ENCODE data around the gene ZIK1.

Gene ZIK1

GRCh38 chr19:57563547-57563946, 20.4 kb upstream of the ZIK1 start:
- H3K4me3 ChIP-seq (ENCODE audit: low read length, poor library complexity, severe bottlenecking): no peak overlapping the region
- peaks cover 45% of the 10 kb centered on the region; the same call in 1 of the 2 replicates for H3K9me3 ChIP-seq (ENCODE audit: insufficient read depth, low read depth, low read length)
- no peak for TF ChIP-seq EZH2phosphoT487 (IDR thresholded peaks at IDR 0.05; ENCODE audit: borderline replicate concordance)
- TF ChIP-seq, protein P1, sequence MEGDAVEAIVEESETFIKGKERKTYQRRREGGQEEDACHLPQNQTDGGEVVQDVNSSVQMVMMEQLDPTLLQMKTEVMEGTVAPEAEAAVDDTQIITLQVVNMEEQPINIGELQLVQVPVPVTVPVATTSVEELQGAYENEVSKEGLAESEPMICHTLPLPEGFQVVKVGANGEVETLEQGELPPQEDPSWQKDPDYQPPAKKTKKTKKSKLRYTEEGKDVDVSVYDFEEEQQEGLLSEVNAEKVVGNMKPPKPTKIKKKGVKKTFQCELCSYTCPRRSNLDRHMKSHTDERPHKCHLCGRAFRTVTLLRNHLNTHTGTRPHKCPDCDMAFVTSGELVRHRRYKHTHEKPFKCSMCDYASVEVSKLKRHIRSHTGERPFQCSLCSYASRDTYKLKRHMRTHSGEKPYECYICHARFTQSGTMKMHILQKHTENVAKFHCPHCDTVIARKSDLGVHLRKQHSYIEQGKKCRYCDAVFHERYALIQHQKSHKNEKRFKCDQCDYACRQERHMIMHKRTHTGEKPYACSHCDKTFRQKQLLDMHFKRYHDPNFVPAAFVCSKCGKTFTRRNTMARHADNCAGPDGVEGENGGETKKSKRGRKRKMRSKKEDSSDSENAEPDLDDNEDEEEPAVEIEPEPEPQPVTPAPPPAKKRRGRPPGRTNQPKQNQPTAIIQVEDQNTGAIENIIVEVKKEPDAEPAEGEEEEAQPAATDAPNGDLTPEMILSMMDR (conservative IDR thresholded peaks at IDR 0.05; ENCODE audit: low read length): no peak
- no peak overlapping the region for H3K4me2 ChIP-seq (ENCODE audit: low read depth, low read length, poor library complexity, severe bottlenecking)
- H3F3A ChIP-seq (ENCODE audit: low read depth): no peaks in the 10 kb centered on the region
- H3K27me3 ChIP-seq (ENCODE audit: insufficient read depth, low read length, poor library complexity, severe bottlenecking): no peaks in the 10 kb centered on the region
- no peak overlapping the region for H3K9ac ChIP-seq (ENCODE audit: low read depth, low read length, poor library complexity, severe bottlenecking)
- peaks cover 5% of the 10 kb centered on the region for H4K20me1 ChIP-seq (ENCODE audit: insufficient read depth, low read length, poor library complexity, severe bottlenecking)
- peaks cover 4% of the 10 kb centered on the region for H3K4me1 ChIP-seq (ENCODE audit: insufficient read depth, low read length, poor library complexity, severe bottlenecking)
- H3K36me3 ChIP-seq (ENCODE audit: insufficient read depth, low read length): no peaks in the 10 kb centered on the region
- H2AFZ ChIP-seq (ENCODE audit: low read length): no peak overlapping the region
- H3K9me2 ChIP-seq (replicated peaks; ENCODE audit: low read depth, low read length): no peaks in the 10 kb centered on the region
- peaks cover 10% of the 10 kb centered on the region for H3K79me2 ChIP-seq (ENCODE audit: insufficient read depth, low read length)

DNA sequence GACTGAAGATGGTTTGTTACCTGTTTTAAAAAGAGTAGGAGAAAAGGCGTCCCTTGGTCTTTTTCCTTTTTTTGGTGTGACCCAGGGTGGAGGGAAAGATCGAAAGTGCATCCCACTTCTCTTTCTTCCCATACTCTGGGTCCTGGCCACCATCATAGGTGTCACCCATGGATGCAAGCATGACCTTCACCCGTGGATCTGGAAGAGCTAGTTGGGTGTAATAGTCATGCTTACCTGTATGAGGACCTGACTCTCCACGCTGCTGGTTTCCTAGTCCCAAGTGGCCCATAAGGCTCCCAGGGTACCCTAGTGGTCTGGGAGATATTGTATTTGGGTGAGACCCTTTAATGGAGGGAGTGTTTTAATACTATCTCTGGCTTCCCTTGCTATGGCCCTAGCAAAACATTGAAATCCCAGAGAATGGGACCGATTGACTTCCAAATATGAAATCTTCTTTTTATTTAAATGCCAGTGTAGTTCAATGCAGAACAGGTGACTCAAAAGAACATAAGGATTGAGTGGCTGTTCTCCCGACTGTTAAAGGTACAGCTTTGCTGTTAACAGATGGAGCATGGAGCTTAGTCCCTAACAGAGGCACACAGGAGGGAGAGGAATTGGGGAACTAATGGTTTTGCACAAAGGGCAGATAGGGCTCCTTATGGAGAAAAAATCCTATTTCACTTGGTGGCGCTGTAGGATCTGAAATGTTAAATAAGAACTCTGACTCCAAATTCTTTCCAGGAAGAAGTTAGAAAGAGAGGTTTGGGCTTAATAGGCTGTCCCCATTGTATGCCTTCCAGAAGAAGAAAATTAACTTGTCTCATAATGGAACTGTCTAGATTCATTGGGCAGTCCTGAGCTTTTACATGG, 17.3 kb upstream of the ZIK1 start:
- Histone ChIP-seq H3K9me3 (ENCODE audit: insufficient read depth, low read depth, low read length) (peaks cover 62% of the 10 kb centered on the region; the same call in 1 of the 2 replicates), H3K9me2 (replicated peaks; ENCODE audit: low read depth, low read length) (no peaks in the 10 kb centered on the region), H3K36me3 (ENCODE audit: insufficient read depth, low read length) (no peaks in the 10 kb centered on the region), H3K4me3 (ENCODE audit: low read length, poor library complexity, severe bottlenecking) (no peak overlapping the region), H3K79me2 (ENCODE audit: insufficient read depth, low read length) (no peaks in the 10 kb centered on the region), H3K27me3 (ENCODE audit: insufficient read depth, low read length, poor library complexity, severe bottlenecking) (no peaks in the 10 kb centered on the region), H2AFZ (ENCODE audit: low read length) (no peak overlapping the region), H3F3A (ENCODE audit: low read depth) (no peaks in the 10 kb centered on the region), H3K4me2 (ENCODE audit: low read depth, low read length, poor library complexity, severe bottlenecking) (no peak overlapping the region), H4K20me1 (ENCODE audit: insufficient read depth, low read length, poor library complexity, severe bottlenecking) (no peaks in the 10 kb centered on the region), H3K9ac (ENCODE audit: low read depth, low read length, poor library complexity, severe bottlenecking) (no peak overlapping the region), H3K4me1 (ENCODE audit: insufficient read depth, low read length, poor library complexity, severe bottlenecking) (no peaks in the 10 kb centered on the region)
- TF ChIP-seq, protein P1 (conservative IDR thresholded peaks at IDR 0.05; ENCODE audit: low read length): peak; percentile 21; the same call in 1 of the 2 replicates
- no peak for TF ChIP-seq EZH2phosphoT487 (IDR thresholded peaks at IDR 0.05; ENCODE audit: borderline replicate concordance)

GRCh38 chr19:57570707-57571106, 13.2 kb upstream of the ZIK1 start:
- H3K4me2 ChIP-seq (ENCODE audit: low read depth, low read length, poor library complexity, severe bottlenecking): no peak overlapping the region

More at GRCh38 chr19:57570707-57571106, 13.2 kb upstream of the ZIK1 start:
- no peak overlapping the region for H2AFZ ChIP-seq (ENCODE audit: low read length)
- H3K9me3 ChIP-seq (ENCODE audit: insufficient read depth, low read depth, low read length): peaks cover 77% of the 10 kb centered on the region
- no peaks in the 10 kb centered on the region for H3K27me3 ChIP-seq (ENCODE audit: insufficient read depth, low read length, poor library complexity, severe bottlenecking)
- no peaks in the 10 kb centered on the region for H3K4me1 ChIP-seq (ENCODE audit: insufficient read depth, low read length, poor library complexity, severe bottlenecking)
- no peaks in the 10 kb centered on the region; the same call in 1 of the 2 replicates for H3K79me2 ChIP-seq (ENCODE audit: insufficient read depth, low read length)
- peaks cover 39% of the 10 kb centered on the region for H3K36me3 ChIP-seq (ENCODE audit: insufficient read depth, low read length)
- no peaks in the 10 kb centered on the region for H4K20me1 ChIP-seq (ENCODE audit: insufficient read depth, low read length, poor library complexity, severe bottlenecking)
- H3K9ac ChIP-seq (ENCODE audit: low read depth, low read length, poor library complexity, severe bottlenecking): no peak overlapping the region
- TF ChIP-seq, protein P1 (conservative IDR thresholded peaks at IDR 0.05; ENCODE audit: low read length): no peak
- no peak for TF ChIP-seq EZH2phosphoT487 (IDR thresholded peaks at IDR 0.05; ENCODE audit: borderline replicate concordance)
- H3K9me2 ChIP-seq (replicated peaks; ENCODE audit: low read depth, low read length): no peaks in the 10 kb centered on the region
- H3F3A ChIP-seq (ENCODE audit: low read depth): no peaks in the 10 kb centered on the region
- H3K4me3 ChIP-seq (ENCODE audit: low read length, poor library complexity, severe bottlenecking): no peak overlapping the region

Data from Loucy (cell line).